CD8-positive, alpha-beta memory T cell (primary cell): ENCODE results near the gene ZBP1. TPM values are rescaled to one million over a fixed set of nuclear protein-coding genes. Genes with fewer than 3 reads are reported as not detected.

Source experiments
- CTCF ChIA-PET: fragments of 350-600 bp; sonication (Branson Sonifier 250); formaldehyde crosslinking; loops from one replicate; lab custom pipeline; 2021; ENCODE audit warnings: antibody characterized with exemption; lab: Charles Lee
- POLR2A ChIA-PET: fragments of 350-600 bp; sonication (Branson Sonifier 250); formaldehyde crosslinking; loops from one replicate; lab custom pipeline; 2021; ENCODE audit warnings: antibody characterized with exemption; lab: Charles Lee
- DNase-seq, 5 donors: peaks; one replicate each; pipeline versions ENCODE4 v3.0.0 to v3.0.0-alpha.2; 2020 to 2022; ENCODE audit warnings: mixed read lengths in 1 of 5
- H3K27ac ChIP-seq: one replicate; pipeline ENCODE4 v1.7.0; 2013; ENCODE audit warnings: low read depth, mild to moderate bottlenecking, low read length, moderate library complexity
- H3K27me3 ChIP-seq: 2 replicates; pipeline ENCODE4 v1.7.0; 2013; ENCODE audit warnings: low read length, mild to moderate bottlenecking; ENCODE audit not compliant: insufficient read depth, poor library complexity, severe bottlenecking
- H3K36me3 ChIP-seq: 2 replicates; pipeline ENCODE4 v1.7.0; 2013; ENCODE audit warnings: mild to moderate bottlenecking, low read length, moderate library complexity; ENCODE audit not compliant: insufficient read depth
- H3K4me1 ChIP-seq: 2 replicates; pipeline ENCODE4 v1.7.0; 2013; ENCODE audit warnings: mild to moderate bottlenecking, low read length, moderate library complexity; ENCODE audit not compliant: insufficient read depth
- H3K4me3 ChIP-seq: 2 replicates; pipeline ENCODE4 v1.7.0; 2013; ENCODE audit warnings: mild to moderate bottlenecking, low read length
- H3K9me3 ChIP-seq: 2 replicates; pipeline ENCODE4 v1.7.0; 2013; ENCODE audit warnings: mild to moderate bottlenecking, low read length
- H3K27ac Mint-ChIP-seq, 8 donors: one replicate each; pipeline ENCODE4 v1.8.0; 2020 to 2021; ENCODE audit warnings: mixed read lengths in 8 of 8, mild to moderate bottlenecking in 6 of 8, inconsistent platforms in 3 of 8, moderate library complexity in 3 of 8
- H3K27me3 Mint-ChIP-seq, 2 donors: one replicate each; pipeline ENCODE4 v1.8.0; 2020 to 2021; ENCODE audit warnings: mixed read lengths in 2 of 2, mild to moderate bottlenecking in 1 of 2, moderate library complexity in 1 of 2
- H3K36me3 Mint-ChIP-seq, 3 donors: one replicate each; pipeline ENCODE4 v1.8.0; 2020 to 2021; ENCODE audit warnings: mixed read lengths in 3 of 3, inconsistent platforms in 1 of 3, mild to moderate bottlenecking in 1 of 3
- H3K4me1 Mint-ChIP-seq, 3 donors: one replicate each; pipeline ENCODE4 v1.8.0; 2020 to 2021; ENCODE audit warnings: mixed read lengths in 3 of 3, inconsistent platforms in 1 of 3, mild to moderate bottlenecking in 1 of 3
- H3K4me3 Mint-ChIP-seq, 7 donors: one replicate each; pipeline ENCODE4 v1.8.0; 2020 to 2021; ENCODE audit warnings: mixed read lengths in 7 of 7, mild to moderate bottlenecking in 6 of 7, moderate library complexity in 4 of 7, inconsistent platforms in 2 of 7
- H3K9me3 Mint-ChIP-seq, 5 donors: one replicate each; pipeline ENCODE4 v1.8.0; 2020 to 2022; ENCODE audit warnings: mixed read lengths in 5 of 5, mild to moderate bottlenecking in 3 of 5, moderate library complexity in 2 of 5, inconsistent platforms in 1 of 5
- polyA plus RNA-seq: library from polyadenylated mRNA; unstranded; fragments of 300-500 nt; fragmentation: Illumina TruSeq; gene quantifications from one replicate; pipeline ENCODE4 v1.2.3, GENCODE V29; 2021
- total RNA-seq, 2 experiments: library from RNA; stranded (reverse); gene quantifications; one replicate each; pipeline ENCODE4 v1.2.3, GENCODE V29; 2021

The ZBP1 gene
- total and polyA plus RNA-seq, 3 experiments from 2014 or later: 1.8 to 14.6 (median 2.4) TPM

- Histone ChIP-seq H3K4me3 (no peak overlapping the region), H3K9me3 (no peaks in the 10 kb centered on the region), H3K4me1 (peaks cover 5% of the 10 kb centered on the region), H3K36me3 (no peaks in the 10 kb centered on the region), H3K27me3 (no peaks in the 10 kb centered on the region), H3K27ac (no peak overlapping the region)
- ChIA-PET POLR2A (no interaction called here), CTCF (interaction anchor here (2.7 to 4.3 kb wide), 2 partner anchors 618 to 1043 kb away, joined by 12 to 19 read pairs; no protein-coding TSS in a partner anchor)
- Mint-ChIP-seq H3K4me3 (no peak overlapping the region), H3K36me3 (no peaks in the 10 kb centered on the region), H3K27me3 (peaks cover 0 to 6% of the 10 kb centered on the region in 2 donors), H3K4me1 (peaks cover 0 to 9% (median 3%) of the 10 kb centered on the region in 3 donors), H3K9me3 (peaks cover 0 to 3% (median 0%) of the 10 kb centered on the region in 5 donors), H3K27ac (no peak overlapping the region)
- DNase-seq: no peak
Observed at GRCh38 chr20:57592263-57593092, 27.7 kb downstream of the ZBP1 start.

- Histone ChIP-seq H3K27me3 (no peaks in the 10 kb centered on the region), H3K9me3 (no peaks in the 10 kb centered on the region), H3K36me3 (no peaks in the 10 kb centered on the region), H3K4me3 (no peak overlapping the region), H3K27ac (no peak overlapping the region), H3K4me1 (no peaks in the 10 kb centered on the region)
- peak overlapping the region in 1 of 8 donors; percentile 29 for H3K27ac Mint-ChIP-seq
- ChIA-PET POLR2A (no interaction called here), CTCF (interaction anchor here (4.3 kb wide), 1 partner anchor 1042 kb away, joined by 19 read pairs; no protein-coding TSS in a partner anchor)
- no peak for DNase-seq
- peaks cover 0 to 7% (median 2%) of the 10 kb centered on the region in 3 donors for H3K4me1 Mint-ChIP-seq
- peaks cover 0 to 3% (median 0%) of the 10 kb centered on the region in 3 donors for H3K36me3 Mint-ChIP-seq
- no peak overlapping the region for H3K4me3 Mint-ChIP-seq
- H3K9me3 Mint-ChIP-seq: peaks cover 0 to 6% (median 0%) of the 10 kb centered on the region in 5 donors
- H3K27me3 Mint-ChIP-seq: peaks cover 0 to 4% of the 10 kb centered on the region in 2 donors
Observed at GRCh38 chr20:57591289-57592229, 28.7 kb downstream of the ZBP1 start.

DNA sequence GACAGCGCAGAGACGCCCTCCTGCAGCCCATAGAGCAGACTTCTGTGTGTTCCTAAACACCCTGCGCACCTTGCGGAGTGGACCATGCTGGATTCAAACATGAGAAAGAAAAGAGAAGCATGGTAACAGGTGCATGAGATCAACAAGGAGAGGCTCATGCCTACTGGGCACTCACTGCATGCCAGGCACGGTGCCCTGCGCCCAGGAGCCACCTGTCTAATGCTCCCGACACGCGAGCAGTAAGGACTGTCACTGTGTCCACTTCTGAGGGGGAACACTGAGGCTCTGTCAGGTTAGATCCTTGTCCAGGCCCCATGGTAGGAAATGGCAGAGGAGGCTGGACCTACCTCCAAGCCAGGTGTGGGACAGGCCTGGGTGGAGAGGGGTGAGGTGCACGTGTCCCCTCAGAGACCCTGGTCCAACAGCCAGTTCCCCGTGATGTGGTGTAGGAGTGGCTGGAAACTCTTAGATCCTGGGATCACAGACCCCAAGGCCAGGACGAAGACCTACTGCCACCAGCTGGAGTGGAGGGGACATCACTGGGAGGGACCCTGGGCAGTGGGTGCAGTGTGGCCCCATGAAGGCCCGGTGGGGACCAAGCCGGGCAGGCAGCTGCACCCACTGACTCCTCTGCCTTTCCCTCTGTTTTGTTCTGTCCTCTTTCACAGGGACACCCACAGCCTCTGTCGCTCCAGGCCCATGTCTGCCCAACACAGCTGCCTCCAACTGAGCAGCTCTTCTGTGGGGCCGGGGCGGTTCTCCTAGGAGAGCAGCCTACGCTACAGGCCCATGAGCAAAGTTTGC lies 29.5 kb downstream of the ZBP1 start:
- H3K4me3 Mint-ChIP-seq: no peak overlapping the region
- ChIA-PET POLR2A (no interaction called here), CTCF (interaction anchor here (4.3 kb wide), 1 partner anchor 1041 kb away, joined by 19 read pairs; no protein-coding TSS in a partner anchor)
- peaks cover 0 to 4% (median 2%) of the 10 kb centered on the region in 3 donors for H3K4me1 Mint-ChIP-seq
- Histone ChIP-seq H3K27me3 (no peaks in the 10 kb centered on the region), H3K36me3 (no peaks in the 10 kb centered on the region), H3K4me3 (no peak overlapping the region), H3K27ac (no peak overlapping the region), H3K4me1 (no peaks in the 10 kb centered on the region), H3K9me3 (no peaks in the 10 kb centered on the region)
- peaks cover 4 to 6% of the 10 kb centered on the region in 2 donors for H3K27me3 Mint-ChIP-seq
- DNase-seq: no peak
- H3K27ac Mint-ChIP-seq: no peak overlapping the region
- peaks cover 0 to 6% (median 0%) of the 10 kb centered on the region in 5 donors for H3K9me3 Mint-ChIP-seq
- H3K36me3 Mint-ChIP-seq: peaks cover 0 to 3% (median 0%) of the 10 kb centered on the region in 3 donors

DNA sequence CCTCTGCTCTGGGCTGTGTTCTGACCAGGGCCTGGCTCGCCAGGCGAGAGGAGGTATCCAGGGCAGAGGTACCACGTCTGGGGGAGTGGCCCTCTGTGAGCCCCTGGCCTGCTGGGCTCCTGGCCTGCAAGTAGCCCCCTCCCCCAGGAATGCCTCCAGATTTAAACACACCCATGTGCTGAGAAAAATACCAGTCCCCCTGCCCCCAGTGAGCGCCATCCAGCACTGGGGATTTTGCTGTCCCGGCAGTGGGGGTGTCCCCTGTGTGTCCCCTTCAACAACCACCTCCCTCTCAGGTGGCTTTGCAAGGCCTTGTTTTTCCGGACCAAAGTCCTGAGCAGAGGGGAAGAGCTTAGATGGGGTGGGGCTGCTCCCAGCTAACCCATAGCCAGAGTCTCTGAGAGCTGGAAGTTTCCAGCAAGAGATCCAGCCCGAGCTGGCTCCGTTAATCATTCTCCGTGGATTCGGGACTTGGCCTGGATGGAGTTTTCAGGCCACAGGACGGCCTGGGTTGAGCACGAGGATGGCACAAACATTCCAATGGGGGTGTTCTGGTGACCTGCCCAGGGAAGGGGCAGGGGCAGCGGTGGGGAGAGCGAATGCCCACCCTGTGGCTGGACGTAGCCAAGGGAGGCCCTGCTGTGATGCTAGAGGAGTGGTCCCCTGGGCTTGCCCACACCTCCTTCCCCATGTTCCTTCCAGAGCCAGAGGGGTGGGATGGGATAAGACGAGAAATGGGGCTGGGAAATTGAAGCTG lies 30.3 kb downstream of the ZBP1 start:
- H3K4me1 ChIP-seq: no peaks in the 10 kb centered on the region
- ChIA-PET CTCF (no interaction called here), POLR2A (no interaction called here)
- Mint-ChIP-seq H3K27ac (no peak overlapping the region), H3K4me3 (no peak overlapping the region), H3K4me1 (peaks cover 0 to 3% (median 2%) of the 10 kb centered on the region in 3 donors), H3K27me3 (peaks cover 11% of the 10 kb centered on the region in 2 donors), H3K9me3 (peaks cover 0 to 6% (median 0%) of the 10 kb centered on the region in 5 donors), H3K36me3 (peaks cover 0 to 3% (median 0%) of the 10 kb centered on the region in 3 donors)
- no peak overlapping the region for H3K4me3 ChIP-seq
- H3K36me3 ChIP-seq: no peaks in the 10 kb centered on the region
- no peaks in the 10 kb centered on the region for H3K27me3 ChIP-seq
- H3K27ac ChIP-seq: no peak overlapping the region
- DNase-seq: no peak
- H3K9me3 ChIP-seq: no peaks in the 10 kb centered on the region

GRCh38 chr20:57589123-57589727 lies 31.0 kb downstream of the ZBP1 start:
- Histone ChIP-seq H3K27ac (no peak overlapping the region), H3K27me3 (no peaks in the 10 kb centered on the region), H3K4me3 (no peak overlapping the region), H3K36me3 (no peaks in the 10 kb centered on the region), H3K4me1 (no peaks in the 10 kb centered on the region), H3K9me3 (no peaks in the 10 kb centered on the region)
- Mint-ChIP-seq H3K4me1 (no peaks in the 10 kb centered on the region), H3K4me3 (no peak overlapping the region), H3K36me3 (peaks cover 0 to 3% (median 0%) of the 10 kb centered on the region in 3 donors), H3K9me3 (peaks cover 0 to 6% (median 3%) of the 10 kb centered on the region in 5 donors), H3K27ac (no peak overlapping the region), H3K27me3 (peaks cover 13 to 16% of the 10 kb centered on the region in 2 donors)
- DNase-seq: no peak
- CTCF ChIA-PET: no interaction called here
- POLR2A ChIA-PET: no interaction called here

DNA sequence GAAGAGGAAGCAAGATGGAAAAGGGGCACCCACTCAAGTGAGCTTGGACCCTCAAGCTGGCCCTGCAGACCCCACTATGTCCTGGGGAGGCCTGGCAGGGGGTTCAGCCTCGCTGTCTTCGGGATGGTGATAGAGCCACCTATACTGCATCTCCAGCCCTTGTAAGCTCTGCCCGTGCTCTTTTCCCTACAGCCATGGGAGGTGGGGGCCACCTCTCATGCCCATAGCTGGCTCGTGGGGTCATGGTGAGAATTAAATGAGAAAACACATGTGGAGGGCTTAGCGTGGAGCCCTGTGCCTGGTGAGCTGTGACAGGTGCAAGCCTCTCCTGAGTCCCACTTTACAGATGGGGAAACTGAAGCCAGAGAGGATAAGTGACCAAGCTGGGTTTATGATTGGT lies 31.6 kb downstream of the ZBP1 start:
- CTCF ChIA-PET: no interaction called here
- Histone ChIP-seq H3K27ac (no peak overlapping the region), H3K36me3 (no peaks in the 10 kb centered on the region), H3K9me3 (no peaks in the 10 kb centered on the region), H3K4me1 (no peaks in the 10 kb centered on the region), H3K4me3 (no peak overlapping the region), H3K27me3 (no peaks in the 10 kb centered on the region)
- Mint-ChIP-seq H3K27ac (no peak overlapping the region), H3K36me3 (peaks cover 0 to 3% (median 0%) of the 10 kb centered on the region in 3 donors), H3K9me3 (peaks cover 0 to 6% (median 3%) of the 10 kb centered on the region in 5 donors), H3K27me3 (peaks cover 19 to 20% of the 10 kb centered on the region in 2 donors), H3K4me3 (no peak overlapping the region), H3K4me1 (no peaks in the 10 kb centered on the region)
- DNase-seq: no peak
- POLR2A ChIA-PET: no interaction called here
